IMR-90 (cell line): Measurements from ENCODE around the gene TTC38. TPM values are rescaled to one million over a fixed set of nuclear protein-coding genes. Genes with fewer than 3 reads are reported as not detected.
A peak's percentile ranks its signal among the peaks of the same experiment; 100 is the strongest.

Experiments used
- ATAC-seq: fragments of 200-7000 bp; cut with Tn5 transposase; 2 replicates; pipeline ENCODE4 v1.9.1; 2020; ENCODE audit warnings: low read depth, mild to moderate bottlenecking, moderate library complexity
- BruUV-seq: library from RNA; stranded (reverse); fragments of 400-500 nt; replicated peaks from 2 replicates; lab custom pipeline; 2021; lab: Mats Ljungman, UMichigan
- CTCF ChIA-PET: fragments of 300-600 bp; formaldehyde crosslinking; extraction: SDS; loops from one replicate; lab custom pipeline; 2021; ENCODE audit warnings: antibody characterized with exemption; lab: Yijun Ruan, JAX
- POLR2A ChIA-PET: fragments of 300-600 bp; sonication (Branson Sonifier 250); formaldehyde crosslinking; loops from one replicate; lab custom pipeline; 2022; ENCODE audit warnings: antibody characterized with exemption; ENCODE audit not compliant: unreplicated experiment; lab: Charles Lee
- DNase-seq: peaks from one replicate; pipeline ENCODE4 v3.0.0; 2013
- H2AFZ ChIP-seq: replicated peaks from 2 replicates; pipeline ENCODE3; 2013; ENCODE audit warnings: low read length, mild to moderate bottlenecking; ENCODE audit not compliant: poor library complexity
- H2AK5ac ChIP-seq: 2 replicates; pipeline ENCODE4 v1.6.1; 2013; ENCODE audit warnings: low read depth, low read length, inconsistent platforms
- H2AK9ac ChIP-seq: replicated peaks from 2 replicates; pipeline ENCODE3; 2013; ENCODE audit warnings: mild to moderate bottlenecking, low read depth, low read length, moderate library complexity; ENCODE audit not compliant: poor library complexity
- H2BK120ac ChIP-seq: 2 replicates; pipeline ENCODE4 v1.6.1; 2013; ENCODE audit warnings: low read depth, low read length, inconsistent platforms
- H2BK15ac ChIP-seq: 3 replicates; pipeline ENCODE4 v1.6.1; 2013; ENCODE audit warnings: low read depth, low read length, inconsistent platforms
- H2BK20ac ChIP-seq: 2 replicates; pipeline ENCODE4 v1.6.1; 2013; ENCODE audit warnings: low read depth, mild to moderate bottlenecking, inconsistent platforms, low read length, moderate library complexity
- H2BK5ac ChIP-seq: 2 replicates; pipeline ENCODE4 v1.6.1; 2013; ENCODE audit warnings: mild to moderate bottlenecking, low read depth, low read length, inconsistent platforms; ENCODE audit not compliant: poor library complexity, severe bottlenecking
- H3K14ac ChIP-seq: replicated peaks from 2 replicates; pipeline ENCODE4 v1.6.1; 2013; ENCODE audit warnings: low read depth, low read length, inconsistent platforms
- H3K18ac ChIP-seq: 2 replicates; pipeline ENCODE4 v1.6.1; 2013; ENCODE audit warnings: low read depth, low read length, control low read depth
- H3K23ac ChIP-seq: 2 replicates; pipeline ENCODE4 v1.6.1; 2013; ENCODE audit warnings: low read depth, low read length, inconsistent platforms
- H3K27ac ChIP-seq: 2 replicates; pipeline ENCODE4 v1.5.1; 2013; ENCODE audit warnings: mild to moderate bottlenecking, control low read depth, low read length; ENCODE audit not compliant: insufficient read depth
- H3K27me3 ChIP-seq: 2 replicates; pipeline ENCODE4 v1.6.1; 2013; ENCODE audit warnings: low read length; ENCODE audit not compliant: control insufficient read depth, insufficient read depth
- H3K36me3 ChIP-seq: 2 replicates; pipeline ENCODE4 v1.6.1; 2013; ENCODE audit warnings: low read length, mixed read lengths; ENCODE audit not compliant: control insufficient read depth, insufficient read depth
- H3K4ac ChIP-seq: 2 replicates; pipeline ENCODE4 v1.6.1; 2013; ENCODE audit warnings: low read depth, low read length, inconsistent platforms
- H3K4me1 ChIP-seq: 2 replicates; pipeline ENCODE4 v1.6.1; 2013; ENCODE audit warnings: low read length, mixed read lengths; ENCODE audit not compliant: control insufficient read depth, insufficient read depth
- H3K4me2 ChIP-seq: 2 replicates; pipeline ENCODE4 v1.6.1; 2013; ENCODE audit warnings: low read depth, mild to moderate bottlenecking, control low read depth, low read length, moderate library complexity
- H3K4me3 ChIP-seq: 2 replicates; pipeline ENCODE4 v1.5.1; 2013; ENCODE audit warnings: low read depth, mild to moderate bottlenecking, control low read depth, low read length, moderate library complexity; ENCODE audit not compliant: insufficient read depth
- H3K56ac ChIP-seq: 2 replicates; pipeline ENCODE4 v1.6.1; 2013; ENCODE audit warnings: low read length, inconsistent platforms; ENCODE audit not compliant: insufficient read depth; ENCODE audit errors: extremely low read depth
- H3K79me1 ChIP-seq, 2 experiments: 2 replicates each; pipeline ENCODE4 v1.6.1; 2013; ENCODE audit warnings: low read length in 2 of 2, inconsistent platforms in 1 of 2, low read depth in 1 of 2
- H3K9ac ChIP-seq: 2 replicates; pipeline ENCODE4 v1.6.1; 2013; ENCODE audit warnings: low read depth, low read length, control low read depth
- H3K9me1 ChIP-seq: 2 replicates; pipeline ENCODE4 v1.6.1; 2013; ENCODE audit warnings: low read length, inconsistent platforms; ENCODE audit not compliant: insufficient read depth
- H3K9me3 ChIP-seq: 2 replicates; pipeline ENCODE4 v1.6.1; 2013; ENCODE audit warnings: low read length; ENCODE audit not compliant: control insufficient read depth, insufficient read depth
- H4K20me1 ChIP-seq: 2 replicates; pipeline ENCODE4 v1.6.1; 2013; ENCODE audit warnings: low read length, inconsistent platforms; ENCODE audit not compliant: insufficient read depth
- H4K5ac ChIP-seq: 2 replicates; pipeline ENCODE4 v1.6.1; 2013; ENCODE audit warnings: mild to moderate bottlenecking, low read depth, low read length, control low read depth
- H4K8ac ChIP-seq, 2 experiments: 2 replicates each; pipeline ENCODE4 v1.6.1; 2013; ENCODE audit warnings: low read depth in 2 of 2, low read length in 2 of 2, control low read depth in 1 of 2, inconsistent platforms in 1 of 2
- H4K91ac ChIP-seq: 2 replicates; pipeline ENCODE4 v1.6.1; 2013; ENCODE audit warnings: low read depth, low read length, inconsistent platforms; ENCODE audit not compliant: insufficient read depth
- BHLHE40 ChIP-seq: fragments of 150-350 bp; IDR thresholded peaks from 2 replicates; pipeline ENCODE4 v1.6.1; 2016; ENCODE audit warnings: mild to moderate bottlenecking, low read depth, low read length
- CEBPB ChIP-seq: IDR thresholded peaks from 2 replicates; pipeline ENCODE4 v1.6.1; 2012; ENCODE audit warnings: low read depth, low read length, improper control_type of control experiment
- CHD1 ChIP-seq: IDR thresholded peaks from 2 replicates; pipeline ENCODE4 v1.6.1; 2012; ENCODE audit warnings: low read depth, low read length, improper control_type of control experiment
- ELK1 ChIP-seq: fragments of 150-350 bp; IDR thresholded peaks from 2 replicates; pipeline ENCODE4 v1.6.1; 2016; ENCODE audit warnings: low read depth, mild to moderate bottlenecking, low read length, moderate library complexity, borderline replicate concordance
- MAFK ChIP-seq: IDR thresholded peaks from 2 replicates; pipeline ENCODE4 v1.6.1; 2012; ENCODE audit warnings: low read depth, low read length, improper control_type of control experiment
- NFE2L2 ChIP-seq: fragments of 150-350 bp; IDR thresholded peaks from 2 replicates; pipeline ENCODE4 v1.6.1; 2016; ENCODE audit warnings: low read depth, mild to moderate bottlenecking, low read length
- RAD21 ChIP-seq: IDR thresholded peaks from 2 replicates; pipeline ENCODE4 v1.6.1; 2012; ENCODE audit warnings: low read length, improper control_type of control experiment
- RCOR1 ChIP-seq: IDR thresholded peaks from 2 replicates; pipeline ENCODE4 v1.6.1; 2012; ENCODE audit warnings: mild to moderate bottlenecking, low read length, improper control_type of control experiment; ENCODE audit not compliant: insufficient replicate concordance
- RFX5 ChIP-seq: IDR thresholded peaks from 2 replicates; pipeline ENCODE4 v1.8.0; 2012; ENCODE audit warnings: low read depth, mild to moderate bottlenecking, low read length, moderate library complexity
- WGBS, 2 experiments: methylation state at CpG; one replicate each; pipeline versions ENCODE4 v1.1.5 to v1.1.7; 2013; ENCODE audit warnings: missing lambda C conversion rate in 2 of 2; ENCODE audit not compliant: insufficient read length in 1 of 2; ENCODE audit errors: extremely low coverage in 2 of 2; 5-methylcytosine and 5-hydroxymethylcytosine counted together
- dilution Hi-C: fragments of 300-500 bp; cut with HindIII; formaldehyde crosslinking; loops from one replicate; pipeline ENCODE4 v1.14.3; 2018; ENCODE audit warnings: low sequenced_read_pairs; ENCODE audit not compliant: unreplicated experiment
- in situ Hi-C: fragments of 300-500 bp; cut with MboI; formaldehyde crosslinking; loops from 3 replicates; pipeline ENCODE4 v1.14.3; 2019; ENCODE audit warnings: low sequenced_read_pairs, inconsistent platforms, mixed read lengths
- intact Hi-C: fragments of 100-400 bp; cut with micrococcal nuclease; formaldehyde crosslinking; loops from 2 replicates; pipeline ENCODE4 v1.10.0; 2022
- polyA plus RNA-seq, 3 experiments: library from polyadenylated mRNA; depleted of rRNA; stranded (reverse); fragments of >200 nt; gene quantifications; 2 replicates each; pipeline ENCODE4 v1.2.3, GENCODE V29; 2012; ENCODE audit warnings: low replicate concordance in 1 of 3
- total RNA-seq: library from RNA; depleted of rRNA; stranded (reverse); fragments of >200 nt; gene quantifications from 2 replicates; pipeline ENCODE4 v1.2.3, GENCODE V29; 2012
- TF ChIP-seq, protein P1 (sequence below): fragments of 150-350 bp; IDR thresholded peaks from 2 replicates; pipeline ENCODE4 v1.6.1; 2017; ENCODE audit warnings: mild to moderate bottlenecking, antibody characterized with exemption, low read length, low read depth
- TF ChIP-seq, protein P2 (sequence below): conservative IDR thresholded peaks from 2 replicates; pipeline ENCODE4 v1.5.1; 2012; ENCODE audit warnings: mild to moderate bottlenecking, low read depth, low read length, improper control_type of control experiment

Gene TTC38
- total and polyA plus RNA-seq, 2 of the 4 experiments (the other 2 are of a cell fraction), result 43.6 to 52.3 TPM

DNA sequence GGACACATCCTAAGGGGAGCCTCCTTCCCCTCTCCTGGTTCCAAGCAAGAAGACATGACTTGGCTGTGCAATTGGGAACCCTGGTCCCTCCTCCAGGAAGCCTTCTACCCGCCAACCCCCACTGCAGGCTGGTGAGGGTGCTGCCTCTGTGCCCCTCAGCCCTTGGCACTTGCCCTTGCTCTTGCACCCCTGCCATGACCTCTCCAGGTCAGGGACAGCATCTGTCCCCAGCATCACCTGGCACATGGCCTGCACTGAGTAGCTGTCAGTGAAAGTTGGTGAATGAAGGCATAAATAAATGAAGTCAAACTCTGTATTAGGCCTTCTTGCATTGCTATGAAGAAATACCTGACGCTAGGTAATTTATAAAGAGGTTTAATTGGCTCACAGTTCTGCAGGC is 27.0 kb downstream of the TTC38 start:
- H4K8ac ChIP-seq, result no peak overlapping the region
- H2BK20ac ChIP-seq, result no peak overlapping the region
- H3K36me3 ChIP-seq, result peaks cover 32% of the 10 kb centered on the region
- no peak overlapping the region for H3K4me2 ChIP-seq
- no peak overlapping the region for H2AFZ ChIP-seq
- intact Hi-C loops (loop anchor here (5.0 kb wide), 1 partner anchor 172 kb away; no protein-coding TSS in a partner anchor), in situ Hi-C loops (loop anchor here (5.0 kb wide), 1 partner anchor 172 kb away; no protein-coding TSS in a partner anchor), dilution Hi-C loops (no loop called here)
- peaks cover 8 to 32% of the 10 kb centered on the region in 2 experiments; a peak in 3 of 4 replicates for H3K79me1 ChIP-seq
- H3K9me3 ChIP-seq, result no peaks in the 10 kb centered on the region
- WGBS, 2 experiments, result no CpG with 5 or more reads among the region's 2 CpGs
- H3K18ac ChIP-seq, result no peak overlapping the region
- H2BK120ac ChIP-seq, result no peak overlapping the region
- H3K23ac ChIP-seq, result no peak overlapping the region
- no peak overlapping the region for H3K9ac ChIP-seq
- no peak for ATAC-seq
- no peak overlapping the region for H4K91ac ChIP-seq
- BruUV-seq, result no TSS peak
- no peaks in the 10 kb centered on the region for H3K27me3 ChIP-seq
- H3K56ac ChIP-seq, result no peak overlapping the region
- no peak overlapping the region for H3K4ac ChIP-seq
- TF ChIP-seq RFX5 (no peak), BHLHE40 (no peak), CHD1 (no peak), NFE2L2 (no peak), RCOR1 (no peak), ELK1 (no peak), MAFK (no peak), RAD21 (no peak), CEBPB (no peak)
- TF ChIP-seq, protein P1, sequence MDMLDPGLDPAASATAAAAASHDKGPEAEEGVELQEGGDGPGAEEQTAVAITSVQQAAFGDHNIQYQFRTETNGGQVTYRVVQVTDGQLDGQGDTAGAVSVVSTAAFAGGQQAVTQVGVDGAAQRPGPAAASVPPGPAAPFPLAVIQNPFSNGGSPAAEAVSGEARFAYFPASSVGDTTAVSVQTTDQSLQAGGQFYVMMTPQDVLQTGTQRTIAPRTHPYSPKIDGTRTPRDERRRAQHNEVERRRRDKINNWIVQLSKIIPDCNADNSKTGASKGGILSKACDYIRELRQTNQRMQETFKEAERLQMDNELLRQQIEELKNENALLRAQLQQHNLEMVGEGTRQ, result no peak
- TF ChIP-seq, protein P2, sequence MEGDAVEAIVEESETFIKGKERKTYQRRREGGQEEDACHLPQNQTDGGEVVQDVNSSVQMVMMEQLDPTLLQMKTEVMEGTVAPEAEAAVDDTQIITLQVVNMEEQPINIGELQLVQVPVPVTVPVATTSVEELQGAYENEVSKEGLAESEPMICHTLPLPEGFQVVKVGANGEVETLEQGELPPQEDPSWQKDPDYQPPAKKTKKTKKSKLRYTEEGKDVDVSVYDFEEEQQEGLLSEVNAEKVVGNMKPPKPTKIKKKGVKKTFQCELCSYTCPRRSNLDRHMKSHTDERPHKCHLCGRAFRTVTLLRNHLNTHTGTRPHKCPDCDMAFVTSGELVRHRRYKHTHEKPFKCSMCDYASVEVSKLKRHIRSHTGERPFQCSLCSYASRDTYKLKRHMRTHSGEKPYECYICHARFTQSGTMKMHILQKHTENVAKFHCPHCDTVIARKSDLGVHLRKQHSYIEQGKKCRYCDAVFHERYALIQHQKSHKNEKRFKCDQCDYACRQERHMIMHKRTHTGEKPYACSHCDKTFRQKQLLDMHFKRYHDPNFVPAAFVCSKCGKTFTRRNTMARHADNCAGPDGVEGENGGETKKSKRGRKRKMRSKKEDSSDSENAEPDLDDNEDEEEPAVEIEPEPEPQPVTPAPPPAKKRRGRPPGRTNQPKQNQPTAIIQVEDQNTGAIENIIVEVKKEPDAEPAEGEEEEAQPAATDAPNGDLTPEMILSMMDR, result no peak
- no peak overlapping the region for H3K27ac ChIP-seq
- H2BK5ac ChIP-seq, result no peak overlapping the region
- DNase-seq, result no peak
- ChIA-PET CTCF (no interaction called here), POLR2A (no interaction called here)
- peaks cover 11% of the 10 kb centered on the region for H3K4me1 ChIP-seq
- H2AK9ac ChIP-seq, result no peak overlapping the region
- no peak overlapping the region for H4K5ac ChIP-seq
- no peaks in the 10 kb centered on the region for H4K20me1 ChIP-seq
- H3K4me3 ChIP-seq, result no peak overlapping the region
- H2BK15ac ChIP-seq, result no peak overlapping the region
- peak overlapping the region; percentile 91; the same call in 1 of the 2 replicates for H2AK5ac ChIP-seq
- peaks cover 28% of the 10 kb centered on the region for H3K9me1 ChIP-seq
- no peak overlapping the region for H3K14ac ChIP-seq
